ENCODE measurements around the gene TRNP1. TPM values are rescaled to one million over a fixed set of nuclear protein-coding genes. Genes with fewer than 3 reads are reported as not detected.

TRNP1 gene
- polyA plus RNA-seq, 1 donor from 2014 or later = 11.0 TPM

DNA sequence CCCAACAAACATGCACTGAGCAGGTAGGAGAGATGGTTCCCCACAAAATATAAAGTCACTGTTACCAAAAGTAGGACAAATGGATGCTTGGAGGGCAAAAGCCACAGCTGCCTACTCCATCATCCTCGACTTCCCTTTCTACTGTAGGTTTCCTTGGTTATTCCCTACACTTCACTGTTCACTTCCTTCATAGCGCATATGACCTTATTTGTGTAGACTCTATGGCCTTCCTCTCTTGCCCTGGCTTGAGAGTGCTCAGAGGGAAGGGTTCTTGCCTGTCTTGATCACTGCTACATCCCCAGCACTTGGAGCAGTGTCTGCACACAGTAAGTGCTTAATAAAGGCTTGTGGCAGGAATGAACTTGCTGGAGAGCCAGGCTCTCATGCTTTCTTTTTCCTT is 14.6 kb upstream of the TRNP1 start:
- Histone ChIP-seq H3K27me3 (ENCODE audit: insufficient read depth, low read depth, low read length) (no peaks in the 10 kb centered on the region), H3F3A (ENCODE audit: insufficient read depth, low read length, poor library complexity, severe bottlenecking) (no peaks in the 10 kb centered on the region), H3K36me3 (ENCODE audit: insufficient read depth, low read length) (no peaks in the 10 kb centered on the region), H4K20me1 (ENCODE audit: insufficient read depth) (no peaks in the 10 kb centered on the region), H3K9me3 (ENCODE audit: low read length) (no peaks in the 10 kb centered on the region), H3K79me2 (replicated peaks; ENCODE audit: insufficient read depth, low read length) (no peaks in the 10 kb centered on the region), H3K4me3 (ENCODE audit: low read length) (no peak overlapping the region), H2AFZ (ENCODE audit: low read depth, low read length) (no peak overlapping the region), H3K9ac (ENCODE audit: low read length) (no peak overlapping the region), H3K9me2 (ENCODE audit: insufficient read depth, low read length) (no peaks in the 10 kb centered on the region), H3K4me2 (ENCODE audit: low read length) (no peak overlapping the region), H3K27ac (ENCODE audit: low read length) (no peak overlapping the region)
- no peak for TF ChIP-seq TAF1 (IDR thresholded peaks at IDR 0.05; ENCODE audit: low read depth)
- TF ChIP-seq EP300 (conservative IDR thresholded peaks at IDR 0.05; ENCODE audit: poor library complexity, severe bottlenecking) = no peak
- no peak for TF ChIP-seq POLR2AphosphoS5 (IDR thresholded peaks at IDR 0.05)
- no peak for TF ChIP-seq RAD21 (conservative IDR thresholded peaks at IDR 0.05)
- TF ChIP-seq, protein P1, sequence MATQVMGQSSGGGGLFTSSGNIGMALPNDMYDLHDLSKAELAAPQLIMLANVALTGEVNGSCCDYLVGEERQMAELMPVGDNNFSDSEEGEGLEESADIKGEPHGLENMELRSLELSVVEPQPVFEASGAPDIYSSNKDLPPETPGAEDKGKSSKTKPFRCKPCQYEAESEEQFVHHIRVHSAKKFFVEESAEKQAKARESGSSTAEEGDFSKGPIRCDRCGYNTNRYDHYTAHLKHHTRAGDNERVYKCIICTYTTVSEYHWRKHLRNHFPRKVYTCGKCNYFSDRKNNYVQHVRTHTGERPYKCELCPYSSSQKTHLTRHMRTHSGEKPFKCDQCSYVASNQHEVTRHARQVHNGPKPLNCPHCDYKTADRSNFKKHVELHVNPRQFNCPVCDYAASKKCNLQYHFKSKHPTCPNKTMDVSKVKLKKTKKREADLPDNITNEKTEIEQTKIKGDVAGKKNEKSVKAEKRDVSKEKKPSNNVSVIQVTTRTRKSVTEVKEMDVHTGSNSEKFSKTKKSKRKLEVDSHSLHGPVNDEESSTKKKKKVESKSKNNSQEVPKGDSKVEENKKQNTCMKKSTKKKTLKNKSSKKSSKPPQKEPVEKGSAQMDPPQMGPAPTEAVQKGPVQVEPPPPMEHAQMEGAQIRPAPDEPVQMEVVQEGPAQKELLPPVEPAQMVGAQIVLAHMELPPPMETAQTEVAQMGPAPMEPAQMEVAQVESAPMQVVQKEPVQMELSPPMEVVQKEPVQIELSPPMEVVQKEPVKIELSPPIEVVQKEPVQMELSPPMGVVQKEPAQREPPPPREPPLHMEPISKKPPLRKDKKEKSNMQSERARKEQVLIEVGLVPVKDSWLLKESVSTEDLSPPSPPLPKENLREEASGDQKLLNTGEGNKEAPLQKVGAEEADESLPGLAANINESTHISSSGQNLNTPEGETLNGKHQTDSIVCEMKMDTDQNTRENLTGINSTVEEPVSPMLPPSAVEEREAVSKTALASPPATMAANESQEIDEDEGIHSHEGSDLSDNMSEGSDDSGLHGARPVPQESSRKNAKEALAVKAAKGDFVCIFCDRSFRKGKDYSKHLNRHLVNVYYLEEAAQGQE (IDR thresholded peaks at IDR 0.05; ENCODE audit: borderline replicate concordance) = no peak
- no peak for TF ChIP-seq MXI1 (conservative IDR thresholded peaks at IDR 0.05; ENCODE audit: poor library complexity, severe bottlenecking)
- TF ChIP-seq, protein P2, sequence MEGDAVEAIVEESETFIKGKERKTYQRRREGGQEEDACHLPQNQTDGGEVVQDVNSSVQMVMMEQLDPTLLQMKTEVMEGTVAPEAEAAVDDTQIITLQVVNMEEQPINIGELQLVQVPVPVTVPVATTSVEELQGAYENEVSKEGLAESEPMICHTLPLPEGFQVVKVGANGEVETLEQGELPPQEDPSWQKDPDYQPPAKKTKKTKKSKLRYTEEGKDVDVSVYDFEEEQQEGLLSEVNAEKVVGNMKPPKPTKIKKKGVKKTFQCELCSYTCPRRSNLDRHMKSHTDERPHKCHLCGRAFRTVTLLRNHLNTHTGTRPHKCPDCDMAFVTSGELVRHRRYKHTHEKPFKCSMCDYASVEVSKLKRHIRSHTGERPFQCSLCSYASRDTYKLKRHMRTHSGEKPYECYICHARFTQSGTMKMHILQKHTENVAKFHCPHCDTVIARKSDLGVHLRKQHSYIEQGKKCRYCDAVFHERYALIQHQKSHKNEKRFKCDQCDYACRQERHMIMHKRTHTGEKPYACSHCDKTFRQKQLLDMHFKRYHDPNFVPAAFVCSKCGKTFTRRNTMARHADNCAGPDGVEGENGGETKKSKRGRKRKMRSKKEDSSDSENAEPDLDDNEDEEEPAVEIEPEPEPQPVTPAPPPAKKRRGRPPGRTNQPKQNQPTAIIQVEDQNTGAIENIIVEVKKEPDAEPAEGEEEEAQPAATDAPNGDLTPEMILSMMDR (IDR thresholded peaks at IDR 0.05; ENCODE audit: poor library complexity, severe bottlenecking) = no peak
- TF ChIP-seq SMC3 (conservative IDR thresholded peaks at IDR 0.05; ENCODE audit: poor library complexity) = no peak
- TF ChIP-seq EZH2 (IDR thresholded peaks at IDR 0.05; ENCODE audit: borderline replicate concordance, insufficient read depth, low read length, poor library complexity, severe bottlenecking) = no peak

DNA sequence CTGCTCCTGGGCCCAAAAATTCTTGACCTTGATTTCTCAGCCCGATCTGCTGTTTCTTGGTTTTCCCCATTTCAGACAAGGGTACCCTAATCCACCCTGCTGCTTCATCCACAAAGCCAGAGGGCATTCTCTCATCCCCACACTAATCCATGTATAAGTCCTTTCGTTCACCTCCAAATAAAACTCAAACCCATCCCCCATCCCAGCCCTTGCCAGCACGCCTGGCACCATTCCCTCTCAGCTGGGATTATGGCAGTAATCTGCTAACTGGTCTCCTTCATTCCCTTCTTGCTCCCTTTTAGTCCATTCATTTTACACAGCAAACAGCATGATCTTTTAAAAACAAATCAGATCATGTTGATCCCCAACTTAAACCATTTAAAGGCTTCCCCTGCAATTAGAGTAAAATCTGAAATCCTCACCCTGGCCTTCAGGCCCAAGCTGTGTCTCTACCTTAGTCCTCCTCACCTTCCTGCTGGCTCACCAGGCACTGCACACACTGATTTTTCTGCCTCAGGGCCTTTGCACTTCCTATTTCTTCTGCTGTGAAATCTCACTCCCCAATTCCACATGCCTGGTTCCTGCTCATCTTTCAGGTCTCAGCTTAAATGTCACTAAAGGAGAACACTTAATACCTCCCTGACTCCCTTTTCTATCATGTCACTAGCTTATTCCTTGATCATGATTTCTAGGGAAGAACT is 12.2 kb upstream of the TRNP1 start:
- H3K27ac ChIP-seq (ENCODE audit: low read length) = no peak overlapping the region
- H3F3A ChIP-seq (ENCODE audit: insufficient read depth, low read length, poor library complexity, severe bottlenecking) = no peaks in the 10 kb centered on the region
- no peaks in the 10 kb centered on the region for H3K9me3 ChIP-seq (ENCODE audit: low read length)
- no peak for TF ChIP-seq MXI1 (conservative IDR thresholded peaks at IDR 0.05; ENCODE audit: poor library complexity, severe bottlenecking)
- TF ChIP-seq EP300 (conservative IDR thresholded peaks at IDR 0.05; ENCODE audit: poor library complexity, severe bottlenecking) = no peak
- TF ChIP-seq EZH2 (IDR thresholded peaks at IDR 0.05; ENCODE audit: borderline replicate concordance, insufficient read depth, low read length, poor library complexity, severe bottlenecking) = no peak
- TF ChIP-seq TAF1 (IDR thresholded peaks at IDR 0.05; ENCODE audit: low read depth) = no peak
- TF ChIP-seq POLR2AphosphoS5 (IDR thresholded peaks at IDR 0.05) = no peak
- TF ChIP-seq RAD21 (conservative IDR thresholded peaks at IDR 0.05) = no peak
- TF ChIP-seq, protein P2 (IDR thresholded peaks at IDR 0.05; ENCODE audit: poor library complexity, severe bottlenecking) = no peak
- TF ChIP-seq, protein P1 (IDR thresholded peaks at IDR 0.05; ENCODE audit: borderline replicate concordance) = no peak
- no peak for TF ChIP-seq SMC3 (conservative IDR thresholded peaks at IDR 0.05; ENCODE audit: poor library complexity)
- H3K4me3 ChIP-seq (ENCODE audit: low read length) = no peak overlapping the region
- H3K79me2 ChIP-seq (replicated peaks; ENCODE audit: insufficient read depth, low read length) = no peaks in the 10 kb centered on the region
- H3K4me2 ChIP-seq (ENCODE audit: low read length) = no peak overlapping the region
- no peaks in the 10 kb centered on the region for H3K36me3 ChIP-seq (ENCODE audit: insufficient read depth, low read length)
- no peaks in the 10 kb centered on the region for H3K9me2 ChIP-seq (ENCODE audit: insufficient read depth, low read length)
- H2AFZ ChIP-seq (ENCODE audit: low read depth, low read length) = no peak overlapping the region
- H3K9ac ChIP-seq (ENCODE audit: low read length) = no peak overlapping the region
- no peaks in the 10 kb centered on the region for H3K27me3 ChIP-seq (ENCODE audit: insufficient read depth, low read depth, low read length)
- no peaks in the 10 kb centered on the region for H4K20me1 ChIP-seq (ENCODE audit: insufficient read depth)
